ENCODE results near the gene SRRM5.

DNA sequence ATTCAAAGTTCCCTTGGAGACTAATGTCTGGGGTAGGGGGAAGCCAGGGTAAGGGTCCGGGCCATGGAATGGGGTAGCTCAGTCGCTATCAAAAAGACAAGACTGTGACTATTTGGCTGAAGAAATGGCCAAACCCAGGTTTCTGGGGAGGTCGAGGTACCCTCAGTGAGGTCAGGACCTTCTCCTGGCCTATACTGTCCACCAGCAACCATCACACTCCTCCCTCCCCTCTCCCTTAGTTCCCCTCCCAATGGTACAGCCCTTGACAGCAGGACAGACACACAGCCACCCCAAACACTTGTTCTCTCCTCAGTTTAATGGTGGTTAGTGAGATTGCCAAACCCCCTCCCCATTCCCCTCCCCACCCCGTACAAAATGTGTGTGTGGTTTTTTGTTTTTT, 10.2 kb downstream of the SRRM5 start:
- TF ChIP-seq, protein P1, sequence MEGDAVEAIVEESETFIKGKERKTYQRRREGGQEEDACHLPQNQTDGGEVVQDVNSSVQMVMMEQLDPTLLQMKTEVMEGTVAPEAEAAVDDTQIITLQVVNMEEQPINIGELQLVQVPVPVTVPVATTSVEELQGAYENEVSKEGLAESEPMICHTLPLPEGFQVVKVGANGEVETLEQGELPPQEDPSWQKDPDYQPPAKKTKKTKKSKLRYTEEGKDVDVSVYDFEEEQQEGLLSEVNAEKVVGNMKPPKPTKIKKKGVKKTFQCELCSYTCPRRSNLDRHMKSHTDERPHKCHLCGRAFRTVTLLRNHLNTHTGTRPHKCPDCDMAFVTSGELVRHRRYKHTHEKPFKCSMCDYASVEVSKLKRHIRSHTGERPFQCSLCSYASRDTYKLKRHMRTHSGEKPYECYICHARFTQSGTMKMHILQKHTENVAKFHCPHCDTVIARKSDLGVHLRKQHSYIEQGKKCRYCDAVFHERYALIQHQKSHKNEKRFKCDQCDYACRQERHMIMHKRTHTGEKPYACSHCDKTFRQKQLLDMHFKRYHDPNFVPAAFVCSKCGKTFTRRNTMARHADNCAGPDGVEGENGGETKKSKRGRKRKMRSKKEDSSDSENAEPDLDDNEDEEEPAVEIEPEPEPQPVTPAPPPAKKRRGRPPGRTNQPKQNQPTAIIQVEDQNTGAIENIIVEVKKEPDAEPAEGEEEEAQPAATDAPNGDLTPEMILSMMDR (IDR thresholded peaks at IDR 0.05) = no peak
- TF ChIP-seq POLR2AphosphoS5 (IDR thresholded peaks at IDR 0.05) = no peak
